HG02588 (cell line): ENCODE measurements around the gene ACOT4.
A peak's percentile ranks its signal among the peaks of the same experiment; 100 is the strongest.
"Not testable (repeated sequence)": the region's sequence is repeated elsewhere in the genome, so short reads cannot be mapped to it uniquely, and the experiment has no call there.

Experiments
- ATAC-seq: cut with Tn5 transposase; IDR thresholded peaks from one replicate; pipeline ENCODE4 v1.9.1; 2021; ENCODE audit warnings: mild to moderate bottlenecking, moderate library complexity; ENCODE audit not compliant: unreplicated experiment

Gene ACOT4

GRCh38 chr14:73577214-73577613 is 14.5 kb upstream of the ACOT4 start:
- ATAC-seq: not testable (repeated sequence)

GRCh38 chr14:73582102-73582979 is 9.3 kb upstream of the ACOT4 start:
- ATAC-seq: not testable (repeated sequence)

GRCh38 chr14:73588695-73589094 is 3.0 kb upstream of the ACOT4 start:
- ATAC-seq: no peak

GRCh38 chr14:73589116-73589515 is 2.6 kb upstream of the ACOT4 start:
- no peak for ATAC-seq

GRCh38 chr14:73590673-73591004 is 1.0 kb upstream of the ACOT4 start:
- not testable (repeated sequence) for ATAC-seq

GRCh38 chr14:73594491-73594890 is 2.8 kb downstream of the ACOT4 start:
- ATAC-seq: no peak

GRCh38 chr14:73599499-73599898 is 7.8 kb downstream of the ACOT4 start:
- ATAC-seq: no peak

- no peak for ATAC-seq
These were observed 11.3 kb downstream of the ACOT4 start for GRCh38 chr14:73602994-73603393.

GRCh38 chr14:73606271-73606670 is 14.6 kb downstream of the ACOT4 start:
- no peak for ATAC-seq

- ATAC-seq: no peak
These were observed 15.6 kb downstream of the ACOT4 start for GRCh38 chr14:73607241-73607640.

GRCh38 chr14:73610687-73611086 is 19.0 kb downstream of the ACOT4 start:
- no peak for ATAC-seq

GRCh38 chr14:73612339-73613045 is 20.8 kb downstream of the ACOT4 start, which contains the start of gene ACOT6:
ACOT6 (plus strand) TSS chr14:73612517; CDS start chr14:73612572, 55 bp downstream.
- peak; percentile 62 for ATAC-seq

GRCh38 chr14:73613046-73613383 is 21.3 kb downstream of the ACOT4 start:
- no peak for ATAC-seq

GRCh38 chr14:73613419-73613963 is 21.8 kb downstream of the ACOT4 start:
- ATAC-seq: no peak

- ATAC-seq: no peak
These were observed 25.2 kb downstream of the ACOT4 start for GRCh38 chr14:73616831-73617230.

- no peak for ATAC-seq
These were observed 27.9 kb downstream of the ACOT4 start for GRCh38 chr14:73619524-73619923.

- ATAC-seq: no peak
These were observed 28.6 kb downstream of the ACOT4 start for GRCh38 chr14:73620268-73620667.

GRCh38 chr14:73623504-73624054 is 31.9 kb downstream of the ACOT4 start:
- ATAC-seq: no peak

GRCh38 chr14:73625706-73626105 is 34.0 kb downstream of the ACOT4 start:
- no peak for ATAC-seq

- no peak for ATAC-seq
These were observed 35.5 kb downstream of the ACOT4 start for GRCh38 chr14:73627151-73627558.

- no peak for ATAC-seq
These were observed 38.5 kb downstream of the ACOT4 start for GRCh38 chr14:73630009-73630780.
